Measurements from ENCODE around the gene CCL14. TPM values are rescaled to one million over a fixed set of nuclear protein-coding genes. Genes with fewer than 3 reads are reported as not detected.

CCL14 gene
- total and polyA plus RNA-seq, 2 of the 13 experiments (the other 11 are each of a cell fraction or from before 2014, with no cell fraction given), result 1.1 to 1.7 TPM

DNA sequence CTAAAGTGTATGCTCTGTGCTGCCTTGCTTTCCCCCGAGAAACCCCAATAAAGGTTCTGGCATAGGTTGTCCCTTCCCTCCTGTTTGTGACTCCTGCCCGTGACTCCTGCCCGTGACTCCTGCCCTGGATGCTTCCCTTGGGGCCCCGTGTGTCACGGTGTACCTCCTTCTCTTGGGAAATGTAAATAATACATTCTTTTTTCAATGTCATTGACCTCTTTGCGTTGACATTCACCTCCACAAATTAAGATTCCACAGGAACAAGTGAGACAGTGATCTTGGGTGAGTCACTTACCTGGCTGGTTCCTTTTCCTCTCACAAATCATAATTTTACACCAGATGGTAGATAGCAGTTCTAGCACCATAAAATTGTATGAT, 14.2 kb upstream of the CCL14 start (continued):
- TF ChIP-seq, protein P1, sequence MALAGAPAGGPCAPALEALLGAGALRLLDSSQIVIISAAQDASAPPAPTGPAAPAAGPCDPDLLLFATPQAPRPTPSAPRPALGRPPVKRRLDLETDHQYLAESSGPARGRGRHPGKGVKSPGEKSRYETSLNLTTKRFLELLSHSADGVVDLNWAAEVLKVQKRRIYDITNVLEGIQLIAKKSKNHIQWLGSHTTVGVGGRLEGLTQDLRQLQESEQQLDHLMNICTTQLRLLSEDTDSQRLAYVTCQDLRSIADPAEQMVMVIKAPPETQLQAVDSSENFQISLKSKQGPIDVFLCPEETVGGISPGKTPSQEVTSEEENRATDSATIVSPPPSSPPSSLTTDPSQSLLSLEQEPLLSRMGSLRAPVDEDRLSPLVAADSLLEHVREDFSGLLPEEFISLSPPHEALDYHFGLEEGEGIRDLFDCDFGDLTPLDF (CRISPR knock-in tag; IDR thresholded peaks at IDR 0.05), result no peak
- TF ChIP-seq PHF8 (CRISPR knock-in tag; IDR thresholded peaks at IDR 0.05) (no peak), RARA (CRISPR knock-in tag; IDR thresholded peaks at IDR 0.05) (peak; percentile 94), ZGPAT (CRISPR knock-in tag; IDR thresholded peaks at IDR 0.05) (no peak), XBP1 (CRISPR knock-in tag; IDR thresholded peaks at IDR 0.05) (no peak), ZXDC (CRISPR knock-in tag; IDR thresholded peaks at IDR 0.05) (no peak), ZNF367 (CRISPR knock-in tag; IDR thresholded peaks at IDR 0.05; ENCODE audit: borderline replicate concordance) (no peak), ZNF225 (CRISPR knock-in tag; IDR thresholded peaks at IDR 0.05) (no peak), MTA1 (CRISPR knock-in tag; IDR thresholded peaks at IDR 0.05; ENCODE audit: borderline replicate concordance) (no peak), ZMAT3 (CRISPR knock-in tag; conservative IDR thresholded peaks at IDR 0.05) (no peak), DDIT3 (CRISPR knock-in tag; IDR thresholded peaks at IDR 0.05) (no peak), CEBPB (IDR thresholded peaks at IDR 0.05; ENCODE audit: borderline replicate concordance, low read depth, low read length) (peak; percentile 49; the same call in 1 of the 2 replicates), REXO4 (CRISPR knock-in tag; IDR thresholded peaks at IDR 0.05; ENCODE audit: borderline replicate concordance) (no peak), ZNF616 (CRISPR knock-in tag; IDR thresholded peaks at IDR 0.05; ENCODE audit: low read depth) (no peak), ZBTB1 (CRISPR knock-in tag; IDR thresholded peaks at IDR 0.05; ENCODE audit: borderline replicate concordance) (no peak), TCF7 (IDR thresholded peaks at IDR 0.05; ENCODE audit: low read depth) (peak; percentile 42)
- TF ChIP-seq, protein P2, sequence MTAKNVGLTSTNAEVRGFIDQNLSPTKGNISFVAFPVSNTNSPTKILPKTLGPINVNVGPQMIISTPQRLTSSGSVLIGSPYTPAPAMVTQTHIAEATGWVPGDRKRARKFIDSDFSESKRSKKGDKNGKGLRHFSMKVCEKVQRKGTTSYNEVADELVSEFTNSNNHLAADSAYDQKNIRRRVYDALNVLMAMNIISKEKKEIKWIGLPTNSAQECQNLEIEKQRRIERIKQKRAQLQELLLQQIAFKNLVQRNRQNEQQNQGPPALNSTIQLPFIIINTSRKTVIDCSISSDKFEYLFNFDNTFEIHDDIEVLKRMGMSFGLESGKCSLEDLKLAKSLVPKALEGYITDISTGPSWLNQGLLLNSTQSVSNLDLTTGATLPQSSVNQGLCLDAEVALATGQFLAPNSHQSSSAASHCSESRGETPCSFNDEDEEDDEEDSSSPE (CRISPR knock-in tag; IDR thresholded peaks at IDR 0.05), result no peak
- TF ChIP-seq, protein P3, sequence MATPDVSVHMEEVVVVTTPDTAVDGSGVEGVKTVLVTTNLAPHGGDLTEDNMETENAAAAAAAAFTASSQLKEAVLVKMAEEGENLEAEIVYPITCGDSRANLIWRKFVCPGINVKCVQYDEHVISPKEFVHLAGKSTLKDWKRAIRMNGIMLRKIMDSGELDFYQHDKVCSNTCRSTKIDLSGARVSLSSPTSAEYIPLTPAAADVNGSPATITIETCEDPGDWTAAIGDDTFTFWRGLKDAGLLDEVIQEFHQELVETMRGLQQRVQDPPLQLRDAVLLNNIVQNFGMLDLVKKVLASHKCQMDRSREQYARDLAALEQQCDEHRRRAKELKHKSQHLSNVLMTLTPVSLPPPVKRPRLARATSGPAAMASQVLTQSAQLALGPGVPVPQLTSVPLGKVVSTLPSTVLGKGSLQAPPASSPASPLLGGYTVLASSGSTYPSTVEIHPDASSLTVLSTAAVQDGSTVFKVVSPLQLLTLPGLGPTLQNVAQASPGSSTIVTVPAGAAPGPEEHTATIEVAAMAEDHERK (CRISPR knock-in tag; IDR thresholded peaks at IDR 0.05; ENCODE audit: low read depth), result no peak
- TF ChIP-seq, protein P4, sequence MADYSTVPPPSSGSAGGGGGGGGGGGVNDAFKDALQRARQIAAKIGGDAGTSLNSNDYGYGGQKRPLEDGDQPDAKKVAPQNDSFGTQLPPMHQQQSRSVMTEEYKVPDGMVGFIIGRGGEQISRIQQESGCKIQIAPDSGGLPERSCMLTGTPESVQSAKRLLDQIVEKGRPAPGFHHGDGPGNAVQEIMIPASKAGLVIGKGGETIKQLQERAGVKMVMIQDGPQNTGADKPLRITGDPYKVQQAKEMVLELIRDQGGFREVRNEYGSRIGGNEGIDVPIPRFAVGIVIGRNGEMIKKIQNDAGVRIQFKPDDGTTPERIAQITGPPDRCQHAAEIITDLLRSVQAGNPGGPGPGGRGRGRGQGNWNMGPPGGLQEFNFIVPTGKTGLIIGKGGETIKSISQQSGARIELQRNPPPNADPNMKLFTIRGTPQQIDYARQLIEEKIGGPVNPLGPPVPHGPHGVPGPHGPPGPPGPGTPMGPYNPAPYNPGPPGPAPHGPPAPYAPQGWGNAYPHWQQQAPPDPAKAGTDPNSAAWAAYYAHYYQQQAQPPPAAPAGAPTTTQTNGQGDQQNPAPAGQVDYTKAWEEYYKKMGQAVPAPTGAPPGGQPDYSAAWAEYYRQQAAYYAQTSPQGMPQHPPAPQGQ (CRISPR knock-in tag; IDR thresholded peaks at IDR 0.05; ENCODE audit: borderline replicate concordance), result no peak
